Measurements from ENCODE around the gene PLBD1. TPM values are rescaled to one million over a fixed set of nuclear protein-coding genes. Genes with fewer than 3 reads are reported as not detected.

Gene PLBD1
- total RNA-seq, 2 experiments from 2014 or later, result 0.95 to 1.3 TPM

DNA sequence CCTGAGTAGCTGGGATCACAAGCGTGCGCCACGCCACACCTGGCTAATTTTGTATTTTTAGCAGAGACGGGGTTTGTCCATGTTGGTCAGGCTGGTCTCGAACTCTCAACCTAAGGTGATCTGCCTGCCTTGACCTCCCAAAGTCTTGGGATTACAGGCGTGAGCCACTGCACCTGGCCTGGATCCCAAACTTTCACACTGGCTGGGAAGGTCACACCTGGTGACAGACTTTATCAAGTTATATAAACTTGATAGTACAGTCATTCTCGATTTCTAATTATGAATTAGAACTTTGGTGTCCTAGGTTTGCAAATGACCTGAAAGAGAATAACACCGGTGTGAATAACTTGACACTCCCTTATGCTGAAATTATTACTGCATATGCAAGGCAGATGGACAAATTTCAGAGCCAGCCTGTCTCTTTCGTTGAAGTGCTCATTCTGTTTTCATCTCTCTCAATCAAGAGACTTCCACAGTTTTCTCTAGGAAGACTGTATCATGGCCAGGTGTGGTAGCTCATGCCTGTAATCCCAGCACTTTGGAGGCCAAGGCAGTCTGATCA is 5.9 kb downstream of the PLBD1 start:
- ChIA-PET CTCF (no interaction called here), POLR2A (no interaction called here)
- Histone ChIP-seq H3K4me3 (ENCODE audit: low read length) (no peak overlapping the region), H3K9me3 (ENCODE audit: control insufficient read depth in 1 of 2, insufficient read depth in 1 of 2, low read length in 2 of 2) (peaks cover 0 to 2% of the 10 kb centered on the region in 2 experiments), H3K36me3 (ENCODE audit: insufficient read depth, low read length) (no peaks in the 10 kb centered on the region), H3K4me1 (ENCODE audit: insufficient read depth, low read length) (peaks cover 8% of the 10 kb centered on the region), H3K27ac (ENCODE audit: low read depth in 1 of 2, low read length in 2 of 2) (no peak overlapping the region), H3K27me3 (ENCODE audit: control insufficient read depth in 1 of 2, insufficient read depth in 2 of 2, low read length in 2 of 2) (peaks cover 2 to 9% of the 10 kb centered on the region in 2 experiments)
- Mint-ChIP-seq H3K4me1 (ENCODE audit: low read depth) (peaks cover 14% of the 10 kb centered on the region), H3K36me3 (ENCODE audit: low read depth) (no peaks in the 10 kb centered on the region), H3K4me3 (no peak overlapping the region), H3K27ac (no peak overlapping the region), H3K27me3 (peaks cover 24% of the 10 kb centered on the region), H3K9me3 (no peaks in the 10 kb centered on the region)
- ATAC-seq (ENCODE audit: poor library complexity) (no peak), DNase-seq (no peak)
- intact Hi-C loops (cut with DNase I, micrococcal nuclease), result no loop called here
- TF ChIP-seq, protein P1, sequence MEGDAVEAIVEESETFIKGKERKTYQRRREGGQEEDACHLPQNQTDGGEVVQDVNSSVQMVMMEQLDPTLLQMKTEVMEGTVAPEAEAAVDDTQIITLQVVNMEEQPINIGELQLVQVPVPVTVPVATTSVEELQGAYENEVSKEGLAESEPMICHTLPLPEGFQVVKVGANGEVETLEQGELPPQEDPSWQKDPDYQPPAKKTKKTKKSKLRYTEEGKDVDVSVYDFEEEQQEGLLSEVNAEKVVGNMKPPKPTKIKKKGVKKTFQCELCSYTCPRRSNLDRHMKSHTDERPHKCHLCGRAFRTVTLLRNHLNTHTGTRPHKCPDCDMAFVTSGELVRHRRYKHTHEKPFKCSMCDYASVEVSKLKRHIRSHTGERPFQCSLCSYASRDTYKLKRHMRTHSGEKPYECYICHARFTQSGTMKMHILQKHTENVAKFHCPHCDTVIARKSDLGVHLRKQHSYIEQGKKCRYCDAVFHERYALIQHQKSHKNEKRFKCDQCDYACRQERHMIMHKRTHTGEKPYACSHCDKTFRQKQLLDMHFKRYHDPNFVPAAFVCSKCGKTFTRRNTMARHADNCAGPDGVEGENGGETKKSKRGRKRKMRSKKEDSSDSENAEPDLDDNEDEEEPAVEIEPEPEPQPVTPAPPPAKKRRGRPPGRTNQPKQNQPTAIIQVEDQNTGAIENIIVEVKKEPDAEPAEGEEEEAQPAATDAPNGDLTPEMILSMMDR (IDR thresholded peaks at IDR 0.05), result no peak

DNA sequence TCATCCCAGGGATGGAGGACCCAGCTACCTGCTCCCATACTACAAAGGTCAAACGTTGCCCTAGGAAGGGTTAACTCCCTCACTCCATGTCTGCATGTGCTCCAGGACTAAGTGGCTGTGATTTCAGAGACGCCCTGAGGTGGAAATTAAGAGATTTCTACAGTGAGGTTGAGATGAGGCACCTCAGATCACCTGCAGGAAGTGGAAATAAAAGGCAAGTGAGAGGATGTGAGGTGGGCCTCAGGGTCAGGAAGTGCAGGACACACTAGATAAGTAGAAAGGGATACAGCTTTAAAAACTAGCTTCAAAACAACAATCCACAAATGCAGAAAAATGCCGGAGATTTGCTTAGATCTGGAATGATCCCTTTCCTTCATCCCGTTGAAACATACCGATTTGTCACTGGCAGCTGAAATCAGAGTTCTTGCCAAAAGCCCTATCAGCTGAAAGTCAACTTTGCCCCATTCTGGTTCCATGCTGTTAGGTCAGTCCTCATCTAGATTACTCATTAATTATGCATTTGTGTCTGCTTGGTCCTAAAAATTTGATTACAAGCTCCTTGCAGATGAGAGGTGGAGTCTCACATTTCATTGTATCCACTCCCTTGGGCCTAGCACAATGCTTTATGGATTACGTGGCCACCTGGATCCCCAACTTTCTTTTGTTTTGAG is 6.6 kb downstream of the PLBD1 start:
- H3K9me3 ChIP-seq (ENCODE audit: control insufficient read depth in 1 of 2, insufficient read depth in 1 of 2, low read length in 2 of 2), result peaks cover 0 to 7% of the 10 kb centered on the region in 2 experiments
- intact Hi-C loops (cut with DNase I, micrococcal nuclease), result no loop called here
- Mint-ChIP-seq H3K4me1 (ENCODE audit: low read depth) (peaks cover 14% of the 10 kb centered on the region), H3K9me3 (no peaks in the 10 kb centered on the region), H3K4me3 (no peak overlapping the region), H3K27ac (no peak overlapping the region), H3K36me3 (ENCODE audit: low read depth) (no peaks in the 10 kb centered on the region), H3K27me3 (peaks cover 20% of the 10 kb centered on the region)
- no peak overlapping the region for H3K27ac ChIP-seq (ENCODE audit: low read depth in 1 of 2, low read length in 2 of 2)
- peaks cover 0 to 7% of the 10 kb centered on the region in 2 experiments for H3K27me3 ChIP-seq (ENCODE audit: control insufficient read depth in 1 of 2, insufficient read depth in 2 of 2, low read length in 2 of 2)
- peaks cover 8% of the 10 kb centered on the region for H3K4me1 ChIP-seq (ENCODE audit: insufficient read depth, low read length)
- no peak for ATAC-seq (ENCODE audit: poor library complexity)
- DNase-seq, result no peak
- no peaks in the 10 kb centered on the region for H3K36me3 ChIP-seq (ENCODE audit: insufficient read depth, low read length)
- POLR2A ChIA-PET, result no interaction called here
- no peak overlapping the region for H3K4me3 ChIP-seq (ENCODE audit: low read length)
- TF ChIP-seq, protein P1 (IDR thresholded peaks at IDR 0.05), result no peak
- CTCF ChIA-PET, result no interaction called here

DNA sequence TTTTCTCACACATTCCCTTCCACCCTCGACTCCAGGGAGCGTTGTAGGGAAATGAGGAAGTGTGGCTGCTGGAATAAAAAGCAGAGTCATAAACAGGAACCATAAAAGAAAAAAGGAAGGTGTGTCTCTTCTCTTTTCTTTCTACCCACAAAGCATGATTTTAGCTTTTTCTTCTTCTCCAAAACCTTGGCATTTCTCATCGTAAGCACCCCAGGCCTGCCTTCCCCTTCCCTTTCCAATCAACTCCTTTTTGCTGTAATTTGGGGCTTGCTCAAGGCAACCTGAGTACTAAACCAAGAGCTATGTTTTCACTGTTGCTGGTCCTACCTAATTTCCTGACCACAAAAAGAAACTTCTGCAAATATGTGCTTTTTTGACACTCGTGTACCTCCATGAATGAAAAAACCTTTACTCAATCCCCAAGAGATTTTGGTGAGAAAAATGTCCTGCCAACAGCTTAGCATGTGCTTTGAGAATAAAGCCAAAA is 9.2 kb downstream of the PLBD1 start:
- H3K9me3 ChIP-seq (ENCODE audit: control insufficient read depth in 1 of 2, insufficient read depth in 1 of 2, low read length in 2 of 2), result peaks cover 0 to 7% of the 10 kb centered on the region in 2 experiments
- H3K4me3 Mint-ChIP-seq, result no peak overlapping the region
- intact Hi-C loops (cut with DNase I, micrococcal nuclease), result no loop called here
- H3K36me3 ChIP-seq (ENCODE audit: insufficient read depth, low read length), result no peaks in the 10 kb centered on the region
- H3K4me1 Mint-ChIP-seq (ENCODE audit: low read depth), result peaks cover 14% of the 10 kb centered on the region
- no peaks in the 10 kb centered on the region for H3K27me3 Mint-ChIP-seq
- no peak overlapping the region for H3K27ac Mint-ChIP-seq
- H3K27me3 ChIP-seq (ENCODE audit: control insufficient read depth in 1 of 2, insufficient read depth in 2 of 2, low read length in 2 of 2), result peaks cover 0 to under 1% of the 10 kb centered on the region in 2 experiments
- H3K4me3 ChIP-seq (ENCODE audit: low read length), result no peak overlapping the region
- no peaks in the 10 kb centered on the region for H3K36me3 Mint-ChIP-seq (ENCODE audit: low read depth)
- ChIA-PET POLR2A (no interaction called here), CTCF (no interaction called here)
- no peak for ATAC-seq (ENCODE audit: poor library complexity)
- DNase-seq, result peak in 1 of 14 experiments; percentile 1
- no peaks in the 10 kb centered on the region for H3K9me3 Mint-ChIP-seq
- H3K27ac ChIP-seq (ENCODE audit: low read depth in 1 of 2, low read length in 2 of 2), result no peak overlapping the region
- TF ChIP-seq, protein P1 (IDR thresholded peaks at IDR 0.05), result no peak
- peaks cover 8% of the 10 kb centered on the region for H3K4me1 ChIP-seq (ENCODE audit: insufficient read depth, low read length)

Data from CD4-positive, alpha-beta T cell (primary cell).